Common myeloid progenitor, CD34-positive (primary cell): ENCODE results near the gene KLHL2.
"Not testable (repeated sequence)": the region's sequence is repeated elsewhere in the genome, so short reads cannot be mapped to it uniquely, and the experiment has no call there.

Experiments used
- CTCF ChIA-PET: fragments of 350-600 bp; sonication (Branson Sonifier 250); formaldehyde crosslinking; loops from one replicate; lab custom pipeline; 2021; ENCODE audit warnings: antibody characterized with exemption; lab: Charles Lee
- POLR2A ChIA-PET: fragments of 350-600 bp; sonication (Branson Sonifier 250); formaldehyde crosslinking; loops from one replicate; lab custom pipeline; 2021; ENCODE audit warnings: antibody characterized with exemption; lab: Charles Lee
- DNase-seq, 3 donors: peaks; one replicate each; pipeline versions ENCODE4 v3.0.0 to v3.0.0-alpha.2; 2013
- H3K27ac ChIP-seq, 2 experiments: 1 replicate in 1 of 2; 2 replicates in 1 of 2; pipeline ENCODE4 v1.7.0; 2013; ENCODE audit warnings: inconsistent platforms in 2 of 2, low read length in 2 of 2, mild to moderate bottlenecking in 2 of 2, low read depth in 1 of 2, moderate library complexity in 1 of 2; ENCODE audit not compliant: severe bottlenecking in 2 of 2, insufficient read depth in 1 of 2, poor library complexity in 1 of 2
- H3K27me3 ChIP-seq, 5 experiments: replicated peaks in 2 of 5; 1 replicate in 3 of 5; 2 replicates in 2 of 5; pipeline versions ENCODE4 v1.6.1 to v1.7.0; 2013; ENCODE audit warnings: low read length in 4 of 5, mild to moderate bottlenecking in 2 of 5, moderate library complexity in 2 of 5, inconsistent platforms in 1 of 5; ENCODE audit not compliant: insufficient read depth in 5 of 5, control insufficient read depth in 4 of 5
- H3K36me3 ChIP-seq, 4 experiments: 1 replicate in 2 of 4; 2 replicates in 2 of 4; pipeline versions ENCODE4 v1.6.1 to v1.7.0; 2013; ENCODE audit warnings: low read length in 3 of 4, control low read depth in 1 of 4, mild to moderate bottlenecking in 1 of 4; ENCODE audit not compliant: control insufficient read depth in 4 of 4, insufficient read depth in 4 of 4
- H3K4me1 ChIP-seq, 4 experiments: 1 replicate in 3 of 4; 2 replicates in 1 of 4; pipeline versions ENCODE4 v1.6.1 to v1.7.1; 2013; ENCODE audit warnings: low read length in 3 of 4, mild to moderate bottlenecking in 3 of 4, control low read depth in 1 of 4, inconsistent platforms in 1 of 4, moderate library complexity in 1 of 4; ENCODE audit not compliant: control insufficient read depth in 4 of 4, insufficient read depth in 4 of 4; ENCODE audit errors: control extremely low read depth in 1 of 4
- H3K4me3 ChIP-seq, 7 experiments: 1 replicate in 4 of 7; 2 replicates in 3 of 7; pipeline versions ENCODE4 v1.5.1 to v1.7.0; 2013; ENCODE audit warnings: mild to moderate bottlenecking in 7 of 7, low read length in 6 of 7, moderate library complexity in 6 of 7, inconsistent platforms in 2 of 7, low read depth in 2 of 7, control low read depth in 1 of 7; ENCODE audit not compliant: insufficient read depth in 4 of 7, control insufficient read depth in 1 of 7; ENCODE audit errors: extremely low read depth in 1 of 7
- H3K9me3 ChIP-seq, 5 experiments: 1 replicate in 4 of 5; 2 replicates in 1 of 5; pipeline versions ENCODE4 v1.6.1 to v1.7.1; 2013; ENCODE audit warnings: low read length in 4 of 5, mild to moderate bottlenecking in 2 of 5, inconsistent platforms in 1 of 5, low read depth in 1 of 5, moderate library complexity in 1 of 5; ENCODE audit not compliant: control insufficient read depth in 4 of 5, insufficient read depth in 2 of 5; ENCODE audit errors: control extremely low read depth in 1 of 5
- WGBS: methylation state at CpG from one replicate; pipeline ENCODE4 v1.1.5; 2013; ENCODE audit not compliant: insufficient coverage; 5-methylcytosine and 5-hydroxymethylcytosine counted together

The KLHL2 gene

DNA sequence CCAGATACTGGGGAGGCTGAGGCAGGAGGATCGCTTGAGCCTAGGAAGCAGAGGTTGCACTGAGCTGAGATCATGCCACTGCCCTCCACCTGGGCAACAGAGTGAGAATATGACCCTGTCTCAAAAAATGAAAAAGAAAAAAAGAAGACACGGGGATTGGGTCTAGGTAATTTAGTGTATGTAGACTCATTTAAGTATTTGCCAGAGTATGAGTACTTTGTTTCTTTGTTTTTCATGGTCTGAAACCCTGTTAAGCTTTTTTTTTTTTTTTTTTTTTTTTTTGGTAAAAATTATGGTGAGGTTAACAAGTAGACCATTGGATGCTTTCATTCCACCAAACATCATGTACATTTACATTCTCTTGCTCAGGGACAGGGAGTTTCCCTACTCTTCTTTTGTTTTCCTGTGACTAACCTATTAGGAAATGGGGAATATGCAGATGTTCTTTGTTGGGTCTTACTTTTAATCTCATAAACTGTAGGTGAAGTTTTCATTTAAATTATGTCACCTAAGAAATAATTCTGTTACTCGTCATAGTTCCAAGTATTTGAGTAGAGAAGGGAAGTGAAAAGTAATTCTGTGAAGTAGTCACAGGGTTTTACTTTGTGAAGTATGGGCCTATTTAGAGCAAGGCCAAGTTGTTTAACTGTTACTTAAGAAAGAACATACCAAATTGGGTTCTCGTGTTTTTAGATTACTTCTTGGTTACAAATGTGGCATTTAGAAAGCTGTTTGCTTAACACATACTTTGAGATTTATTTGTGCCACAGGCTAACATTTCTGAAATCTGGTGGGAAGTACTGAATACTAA is 25.5 kb downstream of the KLHL2 start:
- H3K4me3 ChIP-seq, CTCF ChIA-PET: not testable (repeated sequence)
- WGBS = 96% methylated on average over 2 of the region's 4 CpGs

DNA sequence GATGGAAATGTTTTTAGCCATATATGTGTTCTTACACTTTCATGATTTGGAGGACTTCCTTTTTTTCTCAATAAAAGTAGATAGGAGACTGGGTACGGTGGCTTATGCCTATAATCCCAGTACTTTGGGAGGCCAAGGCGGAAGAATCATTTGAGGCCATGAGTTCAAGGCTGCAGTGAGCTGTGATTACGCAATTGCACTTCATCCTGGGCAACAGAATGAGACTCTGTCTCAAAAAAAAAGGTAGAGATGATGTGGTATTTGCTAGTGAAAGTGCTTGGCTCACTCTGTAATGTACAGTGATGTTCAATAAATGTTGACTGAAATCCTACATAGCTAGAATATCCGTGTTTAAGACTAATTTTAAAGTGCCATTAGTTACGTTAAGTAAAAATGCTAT is 27.4 kb downstream of the KLHL2 start:
- H3K4me3 ChIP-seq = no peak overlapping the region
- 100% methylated on average over 2 of the region's 5 CpGs for WGBS
- H3K36me3 ChIP-seq = peaks cover 0 to 8% (median 0%) of the 10 kb centered on the region in 4 experiments
- peaks cover 0 to under 1% (median 0%) of the 10 kb centered on the region in 4 experiments for H3K4me1 ChIP-seq
- no peaks in the 10 kb centered on the region for H3K27me3 ChIP-seq
- POLR2A ChIA-PET = no interaction called here
- H3K9me3 ChIP-seq = no peaks in the 10 kb centered on the region
- H3K27ac ChIP-seq = no peak overlapping the region
- CTCF ChIA-PET = no interaction called here
- no peak for DNase-seq

More for the DNA sequence above, 25.5 kb downstream of the KLHL2 start:
- H3K4me1 ChIP-seq, H3K27me3 ChIP-seq, DNase-seq, H3K36me3 ChIP-seq, H3K9me3 ChIP-seq, H3K27ac ChIP-seq, POLR2A ChIA-PET: not testable (repeated sequence)

DNA sequence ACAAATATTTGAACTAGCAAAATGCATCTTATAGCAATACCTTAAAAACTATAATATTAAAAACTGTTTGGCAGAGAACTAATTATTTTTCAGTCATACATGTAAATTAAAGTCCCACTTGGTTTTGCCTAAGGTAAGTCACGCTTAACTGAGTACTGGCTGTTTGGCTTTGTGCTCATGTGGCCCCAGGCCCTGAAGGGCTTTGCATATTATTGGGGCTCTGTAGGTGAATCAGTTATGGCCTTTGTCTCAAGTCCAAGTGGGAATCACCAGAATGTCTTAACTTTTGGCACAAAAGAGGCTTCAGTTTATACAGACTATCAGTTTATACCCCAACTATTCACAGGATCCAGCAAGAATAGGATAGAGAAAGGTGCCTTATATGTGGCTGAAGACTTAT is 29.5 kb downstream of the KLHL2 start:
- H3K27me3 ChIP-seq, POLR2A ChIA-PET, H3K36me3 ChIP-seq, H3K9me3 ChIP-seq, H3K27ac ChIP-seq, H3K4me1 ChIP-seq, H3K4me3 ChIP-seq, CTCF ChIA-PET, DNase-seq: not testable (repeated sequence)
- no CpG with 5 or more reads among the region's 1 CpG for WGBS

DNA sequence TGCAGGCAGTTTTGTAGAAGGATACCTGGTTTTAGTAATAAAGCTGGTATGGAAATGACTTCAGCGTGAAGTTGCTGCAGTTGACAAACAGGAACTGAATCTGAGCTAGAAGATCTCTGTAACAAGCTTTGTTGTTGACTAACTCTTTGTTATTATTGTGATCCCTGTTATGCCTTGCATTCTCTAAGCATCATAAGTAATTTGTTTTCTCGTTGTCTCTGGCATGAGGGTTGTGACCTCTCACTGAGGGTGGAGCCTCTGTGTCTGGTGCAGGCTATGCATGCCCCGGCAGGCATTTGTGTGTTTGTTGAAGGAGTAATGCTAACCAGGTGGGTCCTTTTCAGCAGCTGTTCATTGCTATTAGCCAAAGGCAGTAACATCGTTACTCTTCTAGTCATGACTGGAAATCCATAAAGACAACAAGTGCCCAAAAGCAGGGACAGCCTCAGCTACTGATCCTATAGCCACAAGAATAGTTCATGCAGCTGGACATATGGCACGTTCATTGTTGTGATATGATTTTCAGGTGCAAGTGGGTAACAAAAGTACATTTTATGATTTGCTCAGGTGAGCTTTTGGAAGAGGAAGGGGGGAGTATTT is 30.8 kb downstream of the KLHL2 start:
- POLR2A ChIA-PET, H3K27me3 ChIP-seq, H3K36me3 ChIP-seq, H3K27ac ChIP-seq, CTCF ChIA-PET, H3K9me3 ChIP-seq, H3K4me1 ChIP-seq, H3K4me3 ChIP-seq, DNase-seq: not testable (repeated sequence)
- WGBS = 100% methylated on average over 1 of the region's 5 CpGs

DNA sequence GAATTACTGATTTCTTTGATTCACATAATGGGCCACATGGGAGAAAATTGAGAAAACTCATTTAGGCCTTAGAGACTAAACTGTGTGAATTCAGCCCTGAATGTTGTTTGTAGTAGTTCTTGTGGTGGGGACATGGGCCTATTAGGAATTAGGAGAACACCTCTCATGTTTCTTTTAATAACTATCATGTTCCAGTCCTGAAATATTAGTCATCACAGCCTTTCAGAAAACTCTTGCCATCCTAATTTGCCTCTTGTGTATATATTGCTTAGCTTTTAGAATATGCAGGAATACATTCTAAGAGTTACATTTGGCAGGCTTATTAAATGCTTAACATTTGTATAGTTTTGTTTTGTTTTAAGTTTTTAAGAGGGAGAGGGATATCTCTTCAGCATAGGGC is 33.4 kb downstream of the KLHL2 start:
- H3K4me1 ChIP-seq, H3K27me3 ChIP-seq, H3K4me3 ChIP-seq, H3K27ac ChIP-seq, POLR2A ChIA-PET, H3K36me3 ChIP-seq, H3K9me3 ChIP-seq, DNase-seq, CTCF ChIA-PET: not testable (repeated sequence)

DNA sequence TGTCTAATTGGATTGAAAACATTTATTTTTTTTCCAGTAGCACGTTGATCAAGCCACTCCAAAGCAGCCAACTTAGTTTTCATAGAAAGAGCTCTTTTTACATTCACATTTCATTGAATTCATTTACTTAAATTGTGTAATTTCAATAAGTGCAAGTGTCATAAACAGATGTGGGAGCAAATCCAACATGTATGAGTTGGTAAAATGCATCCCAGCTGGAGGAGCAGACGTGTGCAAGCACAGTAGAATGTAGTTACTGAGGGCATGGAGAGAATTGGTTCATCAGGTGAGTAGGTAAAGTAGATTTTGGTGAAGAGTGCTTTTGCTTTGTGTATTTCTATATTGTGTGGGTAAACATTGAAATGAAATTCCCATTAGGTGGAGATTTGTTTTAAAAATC is 36.8 kb downstream of the KLHL2 start:
- H3K4me3 ChIP-seq, H3K4me1 ChIP-seq, H3K27ac ChIP-seq, H3K27me3 ChIP-seq, H3K9me3 ChIP-seq, H3K36me3 ChIP-seq, CTCF ChIA-PET, POLR2A ChIA-PET, DNase-seq: not testable (repeated sequence)
- WGBS = 100% methylated on average over 1 of the region's 2 CpGs

DNA sequence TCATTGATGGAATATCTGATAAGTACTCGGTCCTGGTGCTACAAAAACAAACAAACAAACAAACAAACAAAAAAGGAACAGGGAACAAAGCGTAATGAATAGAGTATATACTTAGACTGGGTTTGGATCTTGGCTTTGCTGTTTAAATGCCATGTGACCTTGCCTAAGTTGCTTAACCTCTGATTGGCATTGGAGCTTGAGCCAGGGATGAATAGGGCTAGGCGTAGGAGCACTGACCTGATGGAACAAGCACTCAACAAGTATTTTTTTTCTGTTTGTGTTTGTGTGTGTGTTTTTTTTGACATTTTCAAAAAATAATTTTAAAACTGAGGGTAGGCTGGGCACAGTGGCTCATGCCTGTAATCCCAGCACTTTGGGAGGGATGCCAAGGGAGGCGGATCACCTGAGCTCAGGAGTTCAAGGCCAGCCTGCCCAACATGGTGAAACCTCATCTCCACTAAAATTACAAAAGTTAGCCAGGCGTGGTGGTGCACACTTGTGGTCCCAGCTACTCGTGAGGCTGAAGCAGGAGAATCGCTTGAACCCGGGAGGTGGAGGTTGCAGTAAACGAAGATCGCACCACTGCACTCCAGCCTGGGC is 37.3 kb downstream of the KLHL2 start:
- H3K36me3 ChIP-seq, H3K27me3 ChIP-seq, H3K4me3 ChIP-seq, POLR2A ChIA-PET, CTCF ChIA-PET, H3K9me3 ChIP-seq, H3K4me1 ChIP-seq, DNase-seq, H3K27ac ChIP-seq: not testable (repeated sequence)
- 100% methylated on average over 2 of the region's 10 CpGs for WGBS
